GM18517 (cell line): ENCODE results near the gene MAG.

Source experiments
- ATAC-seq: cut with Tn5 transposase; IDR thresholded peaks from one replicate; pipeline ENCODE4 v1.9.1; 2021; ENCODE audit warnings: mild to moderate bottlenecking, moderate library complexity; ENCODE audit not compliant: unreplicated experiment

The MAG gene

GRCh38 chr19:35264268-35265125, 27.5 kb upstream of the MAG start:
- ATAC-seq, result no peak

DNA sequence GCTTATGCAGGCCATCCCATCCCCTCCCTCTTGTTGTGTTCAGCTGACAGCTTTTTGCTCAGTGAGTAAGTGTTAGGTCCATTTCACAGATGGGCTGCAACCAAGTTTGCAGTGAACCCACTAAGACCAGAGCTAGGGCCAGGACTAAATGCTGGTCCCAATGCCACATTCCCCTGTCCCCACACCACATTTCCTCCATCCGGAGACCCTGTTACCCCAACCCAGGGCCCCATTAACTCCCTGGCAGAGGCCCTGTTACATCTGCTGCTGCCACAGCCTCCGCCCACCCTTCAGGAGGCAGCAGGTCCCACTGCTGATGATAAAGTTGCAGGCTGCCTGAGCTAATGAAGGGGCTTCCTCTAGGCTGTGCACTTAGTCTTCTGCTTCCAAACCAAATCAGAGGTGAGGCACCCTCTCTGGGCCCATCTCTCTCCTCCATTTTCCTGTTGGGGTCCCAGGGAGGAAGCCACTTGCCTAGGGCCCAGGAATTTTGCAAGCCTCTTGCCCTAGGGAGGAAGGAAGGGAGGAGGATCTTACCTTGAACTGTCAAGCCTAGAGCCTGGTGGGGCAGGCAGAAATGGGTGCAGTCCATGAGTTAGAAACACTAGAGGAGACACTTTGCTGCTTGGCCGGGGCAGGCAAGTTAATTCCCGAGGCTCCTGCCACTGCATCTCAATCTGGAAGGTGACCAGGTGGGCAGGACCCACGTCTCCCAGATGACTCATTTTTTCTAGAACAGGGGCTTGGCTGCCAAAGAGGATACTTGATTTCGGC, 26.6 kb upstream of the MAG start:
- no peak for ATAC-seq

DNA sequence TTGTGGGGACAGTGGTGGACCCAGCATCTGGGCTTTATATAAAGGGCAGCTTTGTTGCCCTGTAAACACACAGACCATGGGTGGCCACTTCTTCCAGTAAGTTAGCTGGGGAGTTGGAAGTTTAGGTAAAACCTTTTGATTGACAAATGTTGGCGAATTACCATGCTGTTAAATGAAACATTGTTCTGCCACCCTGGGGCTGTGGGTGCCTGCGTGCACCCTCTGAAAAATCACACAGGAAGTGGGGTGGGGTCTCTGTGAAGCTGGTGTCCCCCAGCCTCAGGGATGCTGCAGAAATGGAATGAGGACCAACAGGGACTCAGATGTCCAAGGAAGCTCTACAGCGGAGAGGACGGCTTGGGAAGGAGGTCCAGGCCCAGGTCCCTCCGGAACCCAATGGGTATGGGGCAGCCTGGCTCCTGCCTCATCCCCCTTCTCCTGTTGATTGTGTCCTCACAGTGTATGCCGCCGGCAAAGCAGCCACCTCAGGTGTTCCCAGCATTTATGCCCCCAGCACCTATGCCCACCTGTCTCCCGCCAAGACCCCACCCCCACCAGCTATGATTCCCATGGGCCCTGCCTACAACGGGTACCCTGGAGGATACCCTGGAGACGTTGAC, 26.0 kb upstream of the MAG start:
- no peak for ATAC-seq

GRCh38 chr19:35266520-35267352, 25.2 kb upstream of the MAG start:
- ATAC-seq, result no peak

DNA sequence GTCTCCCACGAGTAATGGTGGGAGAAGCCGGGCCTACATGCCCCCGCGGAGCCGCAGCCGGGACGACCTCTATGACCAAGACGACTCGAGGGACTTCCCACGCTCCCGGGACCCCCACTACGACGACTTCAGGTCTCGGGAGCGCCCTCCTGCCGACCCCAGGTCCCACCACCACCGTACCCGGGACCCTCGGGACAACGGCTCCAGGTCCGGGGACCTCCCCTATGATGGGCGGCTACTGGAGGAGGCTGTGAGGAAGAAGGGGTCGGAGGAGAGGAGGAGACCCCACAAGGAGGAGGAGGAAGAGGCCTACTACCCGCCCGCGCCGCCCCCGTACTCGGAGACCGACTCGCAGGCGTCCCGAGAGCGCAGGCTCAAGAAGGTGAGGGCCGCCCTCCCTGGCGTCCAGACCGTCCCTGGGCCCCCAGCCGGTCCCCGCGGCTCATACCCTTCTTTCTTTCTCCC, 24.6 kb upstream of the MAG start:
- no peak for ATAC-seq

DNA sequence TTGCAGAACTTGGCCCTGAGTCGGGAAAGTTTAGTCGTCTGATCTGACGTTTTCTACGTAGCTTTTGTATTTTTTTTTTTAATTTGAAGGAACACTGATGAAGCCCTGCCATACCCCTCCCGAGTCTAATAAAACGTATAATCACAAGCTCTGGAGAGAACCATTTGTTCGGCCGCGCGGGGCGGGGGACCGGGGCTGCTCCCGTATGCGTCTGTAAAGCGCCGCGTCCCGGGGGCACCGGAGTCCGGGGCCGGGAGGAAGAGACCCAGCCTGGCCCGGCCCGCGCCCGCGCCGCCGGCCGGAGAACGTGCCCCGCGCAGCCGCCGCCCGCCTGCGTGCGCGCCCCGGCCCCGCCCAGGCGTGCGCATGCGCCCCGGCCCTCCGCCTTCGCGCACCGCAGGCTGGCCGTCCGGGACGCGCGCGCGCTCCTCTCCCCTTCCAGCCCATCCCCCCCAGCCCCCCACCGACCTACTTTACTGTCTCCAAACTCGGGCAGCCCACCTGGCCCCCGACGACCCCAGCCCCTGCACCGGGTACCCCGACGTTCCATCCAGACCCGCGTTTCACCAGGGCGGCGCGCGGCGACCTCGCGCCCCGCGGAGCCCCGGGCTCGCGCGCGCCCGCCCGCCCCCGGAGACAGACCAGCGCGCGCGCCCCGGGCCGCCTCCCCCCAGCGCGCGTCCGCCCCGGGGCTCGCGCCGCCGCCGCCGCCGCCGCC, 24.0 kb upstream of the MAG start:
- no peak for ATAC-seq

DNA sequence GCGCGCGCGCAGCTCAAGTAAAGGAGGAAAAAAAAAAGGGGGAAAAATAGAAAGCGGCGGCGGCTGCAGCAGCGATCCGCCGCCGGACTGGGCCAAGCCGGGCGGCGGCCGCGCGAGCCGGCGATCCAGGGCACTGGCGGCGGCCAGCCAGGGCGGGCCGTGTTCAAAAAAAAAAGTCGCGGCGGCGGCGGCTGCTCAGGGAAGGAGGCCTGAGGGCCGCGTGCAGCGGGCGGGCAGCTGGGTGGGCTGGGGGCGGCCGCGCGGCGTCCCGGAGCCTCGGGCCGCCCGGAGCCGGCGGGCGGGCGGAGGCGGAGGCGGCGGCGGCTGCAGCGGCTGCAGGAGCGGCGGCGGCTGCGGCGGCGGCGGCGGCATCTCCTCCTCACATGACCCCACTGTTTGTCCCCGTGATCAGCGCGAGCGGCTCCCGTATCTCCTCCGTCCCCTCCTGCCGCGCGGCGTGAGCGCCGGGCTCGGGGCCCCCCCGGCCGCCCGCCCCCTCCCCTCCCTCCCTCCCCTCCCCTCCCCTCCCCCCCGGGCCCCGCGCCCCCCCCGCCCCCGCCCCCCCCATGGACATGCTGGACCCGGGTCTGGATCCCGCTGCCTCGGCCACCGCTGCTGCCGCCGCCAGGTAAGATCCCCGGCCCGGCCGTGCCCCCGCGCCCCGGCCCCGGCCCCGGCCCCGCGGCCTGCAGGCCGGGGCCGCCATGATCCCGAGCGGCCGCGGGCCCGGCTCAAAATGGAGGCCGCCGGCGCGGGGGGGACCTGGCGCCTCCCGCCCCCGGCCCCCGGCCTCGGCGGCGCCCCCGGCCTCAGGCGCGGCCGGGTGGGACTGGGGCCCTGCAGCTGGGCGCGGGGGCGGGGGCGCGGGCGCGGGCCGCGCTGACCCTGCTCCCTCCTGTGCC, 23.2 kb upstream of the MAG start, which contains the start of gene USF2:
Gene USF2, plus strand, starts transcription at position 427 of the 902 bp plus-strand sequence. Its CDS starts 140 bp downstream, at position 567.
- peak; percentile 3 for ATAC-seq

DNA sequence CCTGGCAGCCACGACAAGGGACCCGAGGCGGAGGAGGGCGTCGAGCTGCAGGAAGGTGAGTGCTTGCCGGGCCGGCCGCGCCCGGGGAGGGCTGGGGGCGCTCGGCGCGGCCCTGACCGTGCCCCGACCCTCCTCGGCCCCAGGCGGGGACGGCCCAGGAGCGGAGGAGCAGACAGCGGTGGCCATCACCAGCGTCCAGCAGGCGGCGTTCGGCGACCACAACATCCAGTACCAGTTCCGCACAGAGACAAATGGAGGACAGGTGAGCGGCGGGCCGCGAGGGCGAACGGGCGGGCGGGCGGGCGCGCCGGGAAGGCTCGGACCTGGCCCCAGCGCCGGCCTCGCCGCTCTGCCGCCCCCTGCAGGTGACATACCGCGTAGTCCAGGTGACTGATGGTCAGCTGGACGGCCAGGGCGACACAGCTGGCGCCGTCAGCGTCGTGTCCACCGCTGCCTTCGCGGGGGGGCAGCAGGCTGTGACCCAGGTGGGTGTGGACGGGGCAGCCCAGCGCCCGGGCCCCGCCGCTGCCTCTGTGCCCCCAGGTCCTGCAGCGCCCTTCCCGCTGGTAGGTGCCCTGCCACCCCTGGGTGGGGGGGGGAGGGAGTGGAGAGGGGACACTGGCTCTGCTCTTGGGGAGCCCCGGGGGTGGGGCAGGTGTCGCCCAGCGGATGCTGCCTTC, 22.4 kb upstream of the MAG start:
- peak; percentile 72 for ATAC-seq

DNA sequence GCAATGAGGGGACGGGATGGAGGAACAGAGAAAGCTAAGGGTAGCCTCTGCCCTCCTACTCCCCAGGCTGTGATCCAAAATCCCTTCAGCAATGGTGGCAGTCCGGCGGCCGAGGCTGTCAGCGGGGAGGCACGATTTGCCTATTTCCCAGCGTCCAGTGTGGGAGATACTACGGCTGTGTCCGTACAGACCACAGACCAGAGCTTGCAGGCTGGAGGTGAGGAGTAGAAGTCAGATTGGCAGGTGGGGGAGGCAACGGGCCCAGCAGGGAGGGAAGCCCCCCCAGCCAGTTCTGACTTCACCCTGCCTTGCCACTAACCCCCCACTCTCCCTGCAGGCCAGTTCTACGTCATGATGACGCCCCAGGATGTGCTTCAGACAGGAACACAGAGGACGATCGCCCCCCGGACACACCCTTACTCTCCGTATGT, 21.6 kb upstream of the MAG start:
- no peak for ATAC-seq

DNA sequence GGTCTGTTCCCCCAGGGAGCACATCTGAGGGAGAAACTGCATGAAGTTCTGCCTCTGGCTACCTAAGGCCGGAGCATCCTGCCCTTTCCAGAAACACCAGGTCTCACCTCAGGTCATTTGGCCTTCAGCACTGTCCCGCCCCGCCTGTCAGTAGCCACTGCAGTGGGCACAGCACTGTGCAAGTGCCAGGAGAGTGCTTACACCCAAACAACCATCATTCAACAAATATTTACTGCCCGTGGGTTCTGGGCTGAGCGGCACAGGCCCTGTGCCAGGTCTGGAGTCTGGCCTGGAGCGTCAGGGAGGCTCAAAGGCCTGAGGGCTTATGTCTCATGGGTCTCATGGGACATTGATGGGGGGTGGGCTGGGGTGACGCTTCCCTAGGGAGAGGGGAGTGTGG, 20.4 kb upstream of the MAG start:
- ATAC-seq, result no peak

GRCh38 chr19:35272122-35272719, 19.7 kb upstream of the MAG start:
- ATAC-seq, result no peak

DNA sequence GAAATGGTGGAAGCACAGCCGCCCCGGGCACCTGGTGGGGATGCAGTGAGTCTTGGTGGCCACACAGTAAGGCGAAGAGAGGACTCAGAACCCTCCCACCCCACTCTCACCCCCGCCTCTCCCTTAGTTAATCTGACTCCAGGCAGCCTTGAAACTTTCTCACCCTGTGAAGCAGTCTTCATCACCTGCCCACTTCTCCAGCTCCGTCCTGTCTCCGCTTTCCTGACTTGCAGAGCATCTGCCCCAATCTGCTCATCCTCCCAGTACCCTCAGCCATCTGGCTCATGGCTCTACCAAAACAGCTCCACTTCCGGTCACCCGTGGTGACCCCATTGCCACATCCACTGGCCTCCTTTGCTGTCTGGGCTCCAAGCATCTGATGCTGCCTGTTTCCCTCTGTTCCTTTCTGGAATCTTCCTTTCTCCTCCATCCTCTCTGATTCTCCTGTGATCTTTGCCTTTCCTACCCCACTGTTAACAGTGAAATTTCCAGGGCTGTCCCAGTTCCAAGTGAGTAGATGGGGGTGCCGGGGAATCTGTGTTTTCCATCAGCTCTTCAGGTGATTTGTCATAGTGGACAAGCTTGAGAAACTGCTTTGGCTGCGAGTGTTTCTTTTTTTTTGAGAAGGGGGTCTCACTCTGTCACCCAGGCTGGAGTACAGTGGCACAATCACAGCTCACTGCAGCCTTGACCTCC, 18.9 kb upstream of the MAG start:
- no peak for ATAC-seq

- ATAC-seq, result no peak
These were observed 18.2 kb upstream of the MAG start for GRCh38 chr19:35273686-35274259.

DNA sequence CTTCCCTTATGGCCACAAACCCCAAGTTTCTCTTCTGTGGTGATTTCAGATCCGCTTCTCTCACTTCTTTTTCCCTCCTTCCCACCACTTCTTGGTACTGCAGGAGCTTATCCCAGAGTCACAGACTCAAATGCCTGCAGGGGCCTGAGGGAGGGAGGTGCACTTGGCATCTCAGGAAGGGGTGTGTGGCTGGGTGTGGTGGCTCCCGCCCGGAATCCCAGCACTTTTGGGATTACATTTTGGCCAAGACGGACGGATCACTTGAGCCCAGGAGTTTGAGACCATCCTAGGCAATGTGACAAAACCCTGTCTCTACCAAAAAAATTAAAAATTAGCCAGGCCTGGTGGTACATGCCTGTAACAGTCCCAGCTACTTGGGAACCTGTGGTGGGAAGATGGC, 17.6 kb upstream of the MAG start:
- ATAC-seq, result no peak

DNA sequence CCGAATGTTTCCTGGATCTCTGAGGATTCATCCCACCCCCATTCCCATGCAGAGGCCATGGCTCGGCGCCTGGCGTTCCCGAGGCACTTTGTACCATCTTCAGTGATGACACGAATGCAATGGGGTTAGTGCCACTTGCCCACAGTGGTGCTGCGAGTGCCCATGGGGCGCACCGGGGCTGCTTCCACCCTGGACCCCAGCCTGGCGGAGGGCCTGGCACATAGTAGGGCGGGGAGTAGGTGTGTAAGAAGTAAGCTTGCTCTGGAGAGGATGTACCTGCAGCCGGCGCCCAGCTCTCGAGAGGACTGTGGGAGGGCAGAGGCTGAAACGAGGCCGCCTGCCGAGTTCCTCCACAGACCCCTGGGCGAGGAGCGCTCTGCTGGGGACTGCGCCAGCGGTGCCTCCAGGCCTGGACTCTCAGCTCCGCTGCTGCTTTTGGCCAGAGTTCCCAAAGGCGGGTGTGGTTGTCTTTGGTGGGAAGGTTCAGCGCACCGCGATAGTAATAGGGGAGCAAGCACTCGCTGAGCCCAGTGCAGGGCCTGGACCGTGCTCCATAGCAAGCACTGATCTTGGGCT, 15.2 kb upstream of the MAG start:
- ATAC-seq, result no peak

DNA sequence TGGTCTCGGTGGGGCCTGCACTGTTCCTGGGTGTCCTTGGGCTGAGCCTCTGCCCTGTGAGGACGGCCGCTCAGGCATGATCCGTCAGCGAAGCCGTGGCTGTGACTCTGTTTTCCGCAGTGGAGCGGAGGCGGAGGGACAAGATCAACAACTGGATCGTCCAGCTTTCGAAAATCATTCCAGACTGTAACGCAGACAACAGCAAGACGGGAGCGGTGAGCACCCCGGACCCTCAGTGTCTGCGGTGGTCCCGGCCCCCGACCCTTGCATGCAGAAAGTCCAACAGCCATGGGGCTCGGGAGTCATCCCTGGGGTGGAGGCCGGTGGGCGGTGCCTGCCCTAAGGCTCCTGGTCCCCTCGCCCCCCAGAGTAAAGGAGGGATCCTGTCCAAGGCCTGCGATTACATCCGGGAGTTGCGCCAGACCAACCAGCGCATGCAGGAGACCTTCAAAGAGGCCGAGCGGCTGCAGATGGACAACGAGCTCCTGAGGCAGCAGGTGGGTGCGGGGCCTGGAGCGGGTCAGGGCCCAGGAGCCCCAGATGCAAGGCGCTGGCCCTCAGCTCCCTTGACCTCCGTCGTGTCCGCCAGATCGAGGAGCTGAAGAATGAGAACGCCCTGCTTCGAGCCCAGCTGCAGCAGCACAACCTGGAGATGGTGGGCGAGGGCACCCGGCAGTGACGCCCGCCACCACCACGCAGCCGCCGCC, 13.2 kb upstream of the MAG start:
- ATAC-seq, result no peak
